SK-N-SH (cell line): ENCODE data around the gene STXBP6.

Experiments used
- CHD2 ChIP-seq: fragments of 150-350 bp; IDR thresholded peaks from 2 replicates; pipeline ENCODE4 v1.6.1; 2018; ENCODE audit warnings: low read length; ENCODE audit not compliant: partially characterized antibody
- CTCF ChIP-seq: fragments of 200-600 bp; sonication (generic); IDR thresholded peaks from 2 replicates; pipeline ENCODE4 v1.6.1; 2017; ENCODE audit warnings: antibody characterized with exemption, mild to moderate bottlenecking, moderate library complexity
- EP300 ChIP-seq, 2 experiments: IDR thresholded peaks; 2 replicates each; pipeline versions ENCODE4 v1.4.0 to v1.6.1; 2012; ENCODE audit warnings: borderline replicate concordance in 1 of 2, low read depth in 1 of 2, low read length in 1 of 2
- EZH2phosphoT487 ChIP-seq: fragments of 200-600 bp; sonication (generic); IDR thresholded peaks from 2 replicates; pipeline ENCODE4 v1.6.1; 2017; ENCODE audit warnings: low read depth, mixed run types, mild to moderate bottlenecking, antibody characterized with exemption, moderate library complexity, borderline replicate concordance
- FOXM1 ChIP-seq: IDR thresholded peaks from 2 replicates; pipeline ENCODE4 v1.4.0; 2012; ENCODE audit warnings: low read depth, mild to moderate bottlenecking
- MAX ChIP-seq: IDR thresholded peaks from 2 replicates; pipeline ENCODE4 v1.4.0; 2012; ENCODE audit warnings: low read depth
- POLR2AphosphoS5 ChIP-seq: IDR thresholded peaks from 2 replicates; pipeline ENCODE4 v1.6.1; 2012; ENCODE audit warnings: low read depth, low read length
- RAD21 ChIP-seq: IDR thresholded peaks from 2 replicates; pipeline ENCODE4 v1.6.1; 2012; ENCODE audit warnings: mild to moderate bottlenecking, low read length
- RXRA ChIP-seq: IDR thresholded peaks from 2 replicates; pipeline ENCODE4 v1.4.0; 2012; ENCODE audit warnings: low read depth, mild to moderate bottlenecking, borderline replicate concordance
- TAF1 ChIP-seq: IDR thresholded peaks from 2 replicates; pipeline ENCODE4 v1.6.1; 2012; ENCODE audit warnings: low read depth, mild to moderate bottlenecking, low read length, moderate library complexity, borderline replicate concordance
- USF2 ChIP-seq: fragments of 150-350 bp; IDR thresholded peaks from 2 replicates; pipeline ENCODE4 v1.6.1; 2017; ENCODE audit warnings: antibody characterized with exemption, low read length, low read depth, borderline replicate concordance
- TF ChIP-seq, protein P1 (sequence below): IDR thresholded peaks from 2 replicates; pipeline ENCODE4 v1.6.1; 2012; ENCODE audit warnings: mild to moderate bottlenecking, low read depth, low read length, moderate library complexity

- no peak for TF ChIP-seq USF2
- no peak for TF ChIP-seq RAD21
- no peak for TF ChIP-seq CTCF
- TF ChIP-seq EP300 (IDR thresholded peaks at IDR 0.05; ENCODE audit: borderline replicate concordance in 1 of 2, low read depth in 1 of 2, low read length in 1 of 2) = no peak
- no peak for TF ChIP-seq POLR2AphosphoS5
- TF ChIP-seq TAF1 = no peak
- TF ChIP-seq EZH2phosphoT487 = no peak
- TF ChIP-seq, protein P1, sequence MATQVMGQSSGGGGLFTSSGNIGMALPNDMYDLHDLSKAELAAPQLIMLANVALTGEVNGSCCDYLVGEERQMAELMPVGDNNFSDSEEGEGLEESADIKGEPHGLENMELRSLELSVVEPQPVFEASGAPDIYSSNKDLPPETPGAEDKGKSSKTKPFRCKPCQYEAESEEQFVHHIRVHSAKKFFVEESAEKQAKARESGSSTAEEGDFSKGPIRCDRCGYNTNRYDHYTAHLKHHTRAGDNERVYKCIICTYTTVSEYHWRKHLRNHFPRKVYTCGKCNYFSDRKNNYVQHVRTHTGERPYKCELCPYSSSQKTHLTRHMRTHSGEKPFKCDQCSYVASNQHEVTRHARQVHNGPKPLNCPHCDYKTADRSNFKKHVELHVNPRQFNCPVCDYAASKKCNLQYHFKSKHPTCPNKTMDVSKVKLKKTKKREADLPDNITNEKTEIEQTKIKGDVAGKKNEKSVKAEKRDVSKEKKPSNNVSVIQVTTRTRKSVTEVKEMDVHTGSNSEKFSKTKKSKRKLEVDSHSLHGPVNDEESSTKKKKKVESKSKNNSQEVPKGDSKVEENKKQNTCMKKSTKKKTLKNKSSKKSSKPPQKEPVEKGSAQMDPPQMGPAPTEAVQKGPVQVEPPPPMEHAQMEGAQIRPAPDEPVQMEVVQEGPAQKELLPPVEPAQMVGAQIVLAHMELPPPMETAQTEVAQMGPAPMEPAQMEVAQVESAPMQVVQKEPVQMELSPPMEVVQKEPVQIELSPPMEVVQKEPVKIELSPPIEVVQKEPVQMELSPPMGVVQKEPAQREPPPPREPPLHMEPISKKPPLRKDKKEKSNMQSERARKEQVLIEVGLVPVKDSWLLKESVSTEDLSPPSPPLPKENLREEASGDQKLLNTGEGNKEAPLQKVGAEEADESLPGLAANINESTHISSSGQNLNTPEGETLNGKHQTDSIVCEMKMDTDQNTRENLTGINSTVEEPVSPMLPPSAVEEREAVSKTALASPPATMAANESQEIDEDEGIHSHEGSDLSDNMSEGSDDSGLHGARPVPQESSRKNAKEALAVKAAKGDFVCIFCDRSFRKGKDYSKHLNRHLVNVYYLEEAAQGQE = no peak
- TF ChIP-seq MAX = no peak
- TF ChIP-seq CHD2 = no peak
- no peak for TF ChIP-seq FOXM1
- no peak for TF ChIP-seq RXRA
Observed at GRCh38 chr14:24913021-24913420, 136.9 kb downstream of the STXBP6 start.
